Keratinocyte (primary cell): Measurements from ENCODE around the gene EFCAB13. TPM values are rescaled to one million over a fixed set of nuclear protein-coding genes. Genes with fewer than 3 reads are reported as not detected.
"Not testable (repeated sequence)": the region's sequence is repeated elsewhere in the genome, so short reads cannot be mapped to it uniquely, and the experiment has no call there.

Source experiments
- DNase-seq: peaks from one replicate; pipeline ENCODE4 v3.0.0-alpha.2; 2011; ENCODE audit warnings: low read depth, missing footprints, low spot score
- FAIRE-seq: peaks from 2 replicates; lab custom pipeline; 2011; peaks lifted over from hg19 to GRCh38; lab: Jason Lieb, UNC
- H2AFZ ChIP-seq: 2 replicates; pipeline ENCODE4 v1.6.0; 2012; ENCODE audit warnings: low read length, control low read depth, inconsistent platforms; ENCODE audit not compliant: control insufficient read depth
- H3K27ac ChIP-seq: 2 replicates; pipeline ENCODE4 v1.5.1; 2011; ENCODE audit warnings: low read length; ENCODE audit not compliant: control insufficient read depth, insufficient read depth
- H3K27me3 ChIP-seq: 3 replicates; pipeline ENCODE4 v1.6.0; 2011; ENCODE audit warnings: low read length; ENCODE audit not compliant: control insufficient read depth, insufficient read depth; ENCODE audit errors: extremely low read depth
- H3K36me3 ChIP-seq, 2 experiments: 2 replicates in 1 of 2; 3 replicates in 1 of 2; pipeline ENCODE4 v1.5.1; 2011; ENCODE audit warnings: low read length in 2 of 2, mild to moderate bottlenecking in 1 of 2; ENCODE audit not compliant: control insufficient read depth in 2 of 2, insufficient read depth in 2 of 2; ENCODE audit errors: extremely low read depth in 1 of 2
- H3K4me1 ChIP-seq: 3 replicates; pipeline ENCODE4 v1.5.1; 2011; ENCODE audit warnings: low read length; ENCODE audit not compliant: control insufficient read depth, insufficient read depth; ENCODE audit errors: extremely low read depth
- H3K4me2 ChIP-seq: 3 replicates; pipeline ENCODE4 v1.6.0; 2011; ENCODE audit warnings: low read depth, low read length; ENCODE audit not compliant: control insufficient read depth, insufficient read depth; ENCODE audit errors: extremely low read depth
- H3K4me3 ChIP-seq, 3 experiments: fragments of 200-600 bp in 1 of 3; sonication (generic) in 1 of 3; 2 replicates in 2 of 3; 3 replicates in 1 of 3; pipeline ENCODE4 v1.5.1; 2011 to 2016; ENCODE audit warnings: low read length in 3 of 3, mild to moderate bottlenecking in 3 of 3, control low read depth in 2 of 3, inconsistent platforms in 1 of 3, low read depth in 1 of 3, mixed read lengths in 1 of 3, mixed run types in 1 of 3, moderate library complexity in 1 of 3; ENCODE audit not compliant: control insufficient read depth in 2 of 3, insufficient read depth in 2 of 3; ENCODE audit errors: extremely low read depth in 1 of 3
- H3K79me2 ChIP-seq: 2 replicates; pipeline ENCODE4 v1.6.0; 2012; ENCODE audit warnings: low read length; ENCODE audit not compliant: control insufficient read depth, insufficient read depth
- H3K9ac ChIP-seq: 3 replicates; pipeline ENCODE4 v1.6.0; 2011; ENCODE audit warnings: low read length; ENCODE audit not compliant: control insufficient read depth, insufficient read depth; ENCODE audit errors: extremely low read depth
- H3K9me1 ChIP-seq: 3 replicates; pipeline ENCODE4 v1.6.0; 2011; ENCODE audit warnings: low read length; ENCODE audit not compliant: control insufficient read depth, insufficient read depth; ENCODE audit errors: extremely low read depth
- H3K9me3 ChIP-seq: 2 replicates; pipeline ENCODE4 v1.5.1; 2012; ENCODE audit warnings: low read depth, low read length; ENCODE audit not compliant: control insufficient read depth
- H4K20me1 ChIP-seq: 3 replicates; pipeline ENCODE4 v1.6.0; 2011; ENCODE audit warnings: low read length; ENCODE audit not compliant: control insufficient read depth, insufficient read depth; ENCODE audit errors: extremely low read depth
- EZH2 ChIP-seq: IDR thresholded peaks from one replicate; pipeline ENCODE4 v1.6.1; 2012; ENCODE audit warnings: inconsistent platforms, mild to moderate bottlenecking, low read length, moderate library complexity
- dilution Hi-C: fragments of 300-500 bp; cut with MboI; formaldehyde crosslinking; loops from one replicate; pipeline ENCODE4 v1.7.0; 2020; ENCODE audit warnings: low sequenced_read_pairs; ENCODE audit not compliant: extremely low pct_ligation_motif_present
- polyA plus RNA-seq, 5 experiments: library from polyadenylated mRNA; depleted of rRNA in 3 of 5; stranded (reverse) in 3 of 5; stranded (forward) in 1 of 5; unstranded in 1 of 5; fragments of >200 nt; gene quantifications; 1 replicate in 1 of 5; 2 replicates in 3 of 5; 3 replicates in 1 of 5; pipeline versions ENCODE4 v1.2.1 to v1.2.3, GENCODE V29; 2011 to 2012; ENCODE audit warnings: missing spikeins in 2 of 5, low read depth in 1 of 5, low replicate concordance in 1 of 5
- TF ChIP-seq, protein P1 (sequence below), 3 experiments: IDR thresholded peaks in 1 of 3; conservative IDR thresholded peaks in 1 of 3; optimal IDR thresholded peaks in 1 of 3; 2 replicates in 2 of 3; 3 replicates in 1 of 3; pipeline versions ENCODE3 to v1.5.1; 2011; ENCODE audit warnings: low read length in 3 of 3, mild to moderate bottlenecking in 3 of 3, moderate library complexity in 2 of 3, control low read depth in 1 of 3, inconsistent platforms in 1 of 3; ENCODE audit not compliant: insufficient read depth in 2 of 3; ENCODE audit errors: extremely low read depth in 1 of 3

Gene EFCAB13
- polyA plus RNA-seq, 1 donor (not counting 4 experiments of a cell fraction or from before 2014, with no cell fraction given) = 0.63 TPM

DNA sequence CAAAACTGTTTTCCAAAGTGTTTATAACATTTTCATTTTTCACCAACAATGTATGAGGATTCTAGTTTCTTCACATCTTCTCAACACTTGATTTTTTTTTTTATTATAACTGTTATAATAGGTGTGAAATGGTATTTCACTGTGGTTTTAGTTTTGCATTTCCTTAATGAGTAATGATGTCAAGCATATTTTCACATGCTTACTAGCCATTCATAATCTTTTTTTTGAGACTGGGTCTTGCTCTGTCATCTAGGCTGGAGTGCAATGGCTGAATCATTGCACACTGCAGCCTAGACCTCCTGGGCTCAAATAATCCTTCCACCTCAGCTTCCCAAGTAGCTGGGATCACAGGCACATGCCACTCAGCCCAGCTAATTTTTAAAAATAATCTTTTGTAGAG lies 65.1 kb downstream of the EFCAB13 start:
- Histone ChIP-seq H4K20me1 (no peaks in the 10 kb centered on the region), H3K36me3 (no peaks in the 10 kb centered on the region), H3K9me1 (no peaks in the 10 kb centered on the region), H3K4me2 (no peak overlapping the region), H3K4me1 (no peaks in the 10 kb centered on the region), H3K4me3 (no peak overlapping the region), H2AFZ (no peak overlapping the region), H3K79me2 (no peaks in the 10 kb centered on the region), H3K9me3 (no peaks in the 10 kb centered on the region), H3K27me3 (no peaks in the 10 kb centered on the region), H3K27ac (no peak overlapping the region), H3K9ac (no peak overlapping the region)
- dilution Hi-C loops = no loop called here
- TF ChIP-seq EZH2 = no peak
- TF ChIP-seq, protein P1, sequence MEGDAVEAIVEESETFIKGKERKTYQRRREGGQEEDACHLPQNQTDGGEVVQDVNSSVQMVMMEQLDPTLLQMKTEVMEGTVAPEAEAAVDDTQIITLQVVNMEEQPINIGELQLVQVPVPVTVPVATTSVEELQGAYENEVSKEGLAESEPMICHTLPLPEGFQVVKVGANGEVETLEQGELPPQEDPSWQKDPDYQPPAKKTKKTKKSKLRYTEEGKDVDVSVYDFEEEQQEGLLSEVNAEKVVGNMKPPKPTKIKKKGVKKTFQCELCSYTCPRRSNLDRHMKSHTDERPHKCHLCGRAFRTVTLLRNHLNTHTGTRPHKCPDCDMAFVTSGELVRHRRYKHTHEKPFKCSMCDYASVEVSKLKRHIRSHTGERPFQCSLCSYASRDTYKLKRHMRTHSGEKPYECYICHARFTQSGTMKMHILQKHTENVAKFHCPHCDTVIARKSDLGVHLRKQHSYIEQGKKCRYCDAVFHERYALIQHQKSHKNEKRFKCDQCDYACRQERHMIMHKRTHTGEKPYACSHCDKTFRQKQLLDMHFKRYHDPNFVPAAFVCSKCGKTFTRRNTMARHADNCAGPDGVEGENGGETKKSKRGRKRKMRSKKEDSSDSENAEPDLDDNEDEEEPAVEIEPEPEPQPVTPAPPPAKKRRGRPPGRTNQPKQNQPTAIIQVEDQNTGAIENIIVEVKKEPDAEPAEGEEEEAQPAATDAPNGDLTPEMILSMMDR (optimal IDR thresholded peaks at IDR 0.05 in 1 of 3, IDR thresholded peaks at IDR 0.05 in 1 of 3, conservative IDR thresholded peaks at IDR 0.05 in 1 of 3; ENCODE audit: extremely low read depth in 1 of 3, insufficient read depth in 2 of 3, low read length in 3 of 3) = no peak
- FAIRE-seq (no peak), DNase-seq (no peak)

DNA sequence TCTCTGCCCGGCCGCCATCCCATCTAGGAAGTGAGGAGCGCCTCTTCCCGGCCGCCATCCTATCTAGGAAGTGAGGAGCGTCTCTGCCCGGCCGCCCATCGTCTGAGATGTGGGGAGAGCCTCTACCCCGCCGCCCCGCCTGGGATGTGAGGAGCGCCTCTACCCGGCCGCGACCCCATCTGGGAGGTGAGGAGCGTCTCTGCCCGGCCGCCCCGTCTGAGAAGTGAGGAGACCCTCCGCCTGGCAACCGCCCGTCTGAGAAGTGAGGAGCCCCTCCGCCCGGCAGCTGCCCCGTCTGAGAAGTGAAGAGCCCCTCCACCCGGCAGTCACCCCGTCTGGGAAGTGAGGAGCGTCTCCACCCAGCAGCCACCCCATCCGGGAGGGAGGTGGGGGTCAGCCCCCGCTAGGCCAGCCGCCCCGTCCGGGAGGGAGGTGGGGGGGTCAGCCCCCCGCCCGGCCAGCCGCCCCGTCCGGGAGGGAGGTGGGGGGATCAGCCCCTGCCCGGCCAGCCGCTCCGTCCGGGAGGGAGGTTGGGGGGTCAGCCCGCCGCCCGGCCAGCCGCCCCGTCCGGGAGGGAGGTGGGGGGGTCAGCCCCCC lies 73.9 kb downstream of the EFCAB13 start:
- DNase-seq, H4K20me1 ChIP-seq, FAIRE-seq, H3K36me3 ChIP-seq, H3K9me3 ChIP-seq, dilution Hi-C loops, H3K4me2 ChIP-seq, H3K9ac ChIP-seq, H3K27me3 ChIP-seq, H3K27ac ChIP-seq, H3K4me1 ChIP-seq, H3K9me1 ChIP-seq, H3K79me2 ChIP-seq, H2AFZ ChIP-seq, H3K4me3 ChIP-seq: not testable (repeated sequence)

DNA sequence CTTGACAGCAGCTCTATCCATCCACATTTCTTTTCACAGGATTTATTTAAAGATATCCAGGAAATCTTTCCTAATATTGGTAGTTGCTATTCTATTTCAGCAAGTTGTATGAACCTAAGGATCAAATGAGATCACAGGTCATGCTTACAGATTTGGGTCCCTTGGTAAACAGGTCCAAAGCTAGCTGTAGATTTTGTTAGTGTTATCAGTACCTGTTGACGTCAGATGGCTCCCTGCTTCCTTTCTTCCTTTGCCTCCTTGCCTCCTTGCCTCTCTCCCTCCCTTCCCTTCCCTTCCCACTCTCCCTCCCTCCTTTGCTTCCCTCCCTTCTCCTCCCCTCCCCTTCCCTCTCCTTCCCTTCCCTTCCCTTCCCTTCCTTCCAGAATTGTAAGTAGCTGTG lies 76.6 kb downstream of the EFCAB13 start:
- no peak for DNase-seq
- no peak for FAIRE-seq
- H3K9ac ChIP-seq = no peak overlapping the region
- TF ChIP-seq, protein P1 (optimal IDR thresholded peaks at IDR 0.05 in 1 of 3, IDR thresholded peaks at IDR 0.05 in 1 of 3, conservative IDR thresholded peaks at IDR 0.05 in 1 of 3; ENCODE audit: extremely low read depth in 1 of 3, insufficient read depth in 2 of 3, low read length in 3 of 3) = no peak
- no peak for TF ChIP-seq EZH2
- no peaks in the 10 kb centered on the region for H3K9me3 ChIP-seq
- H3K4me1 ChIP-seq = no peaks in the 10 kb centered on the region
- H3K27me3 ChIP-seq = no peaks in the 10 kb centered on the region
- H3K79me2 ChIP-seq = no peaks in the 10 kb centered on the region
- no peak overlapping the region for H3K4me2 ChIP-seq
- no peaks in the 10 kb centered on the region for H3K9me1 ChIP-seq
- dilution Hi-C loops = no loop called here
- H3K4me3 ChIP-seq = no peak overlapping the region
- H2AFZ ChIP-seq = no peak overlapping the region
- no peaks in the 10 kb centered on the region for H4K20me1 ChIP-seq
- no peak overlapping the region for H3K27ac ChIP-seq
- no peaks in the 10 kb centered on the region for H3K36me3 ChIP-seq
